ENCODE results near the gene CRK.

GRCh38 chr17:1492249-1493206, 36.5 kb upstream of the CRK start, which contains the start of gene MYO1C:
- TF ChIP-seq FOXK2 (IDR thresholded peaks at IDR 0.05) (no peak), LEF1 (IDR thresholded peaks at IDR 0.05; ENCODE audit: borderline replicate concordance) (no peak), SUZ12 (IDR thresholded peaks at IDR 0.05) (no peak), TARDBP (IDR thresholded peaks at IDR 0.05) (no peak), PKNOX1 (IDR thresholded peaks at IDR 0.05) (no peak), FOXM1 (IDR thresholded peaks at IDR 0.05; ENCODE audit: borderline replicate concordance) (no peak), NFRKB (IDR thresholded peaks at IDR 0.05) (no peak), BHLHE40 (IDR thresholded peaks at IDR 0.05; ENCODE audit: borderline replicate concordance) (no peak), SP1 (IDR thresholded peaks at IDR 0.05) (no peak), ARNT (IDR thresholded peaks at IDR 0.05) (no peak), ZNF384 (IDR thresholded peaks at IDR 0.05) (no peak)

Data from HEK293T (cell line).